Cardiac muscle cell (in vitro differentiated cells and primary cell): Measurements from ENCODE around the gene CNTF. TPM values are rescaled to one million over a fixed set of nuclear protein-coding genes. Genes with fewer than 3 reads are reported as not detected.
A peak's percentile ranks its signal among the peaks of the same experiment; 100 is the strongest.

Experiments used
- DNase-seq, 2 donors: peaks; one replicate each; pipeline versions ENCODE4 v3.0.0 to v3.0.0-alpha.2; 2010 to 2017; ENCODE audit warnings: low read depth in 1 of 2, low spot score in 1 of 2
- H3K27ac ChIP-seq: fragments of 200-600 bp; sonication (generic); 2 replicates; pipeline ENCODE4 v1.5.1; 2016
- H3K27me3 ChIP-seq: fragments of 200-600 bp; sonication (generic); 2 replicates; pipeline ENCODE4 v1.6.0; 2016; ENCODE audit warnings: control low read depth
- H3K36me3 ChIP-seq: fragments of 200-600 bp; sonication (generic); 2 replicates; pipeline ENCODE4 v1.5.1; 2016; ENCODE audit warnings: control low read depth
- H3K4me1 ChIP-seq: fragments of 200-600 bp; sonication (generic); 2 replicates; pipeline ENCODE4 v1.8.1; 2017; ENCODE audit warnings: low read depth, mild to moderate bottlenecking, mixed run types
- H3K4me3 ChIP-seq: fragments of 200-600 bp; sonication (generic); 2 replicates; pipeline ENCODE4 v1.5.1; 2016; ENCODE audit warnings: mild to moderate bottlenecking
- H3K9me3 ChIP-seq: fragments of 200-600 bp; sonication (generic); 2 replicates; pipeline ENCODE4 v1.5.1; 2017; ENCODE audit warnings: low read depth, mild to moderate bottlenecking, control low read depth
- CTCF ChIP-seq: IDR thresholded peaks from 2 replicates; pipeline ENCODE4 v1.5.1; 2012; ENCODE audit warnings: low read depth, mild to moderate bottlenecking, low read length
- polyA plus RNA-seq: library from polyadenylated mRNA; unstranded; fragments of >200 nt; fragmentation: Nextera tagmentation; extraction: Ambion mirVana; gene quantifications from 2 replicates; pipeline ENCODE4 v1.2.1, GENCODE V29; 2016
- total RNA-seq: library from RNA; depleted of rRNA; stranded (reverse); fragments of >200 nt; gene quantifications from 2 replicates; pipeline ENCODE4 v1.2.3, GENCODE V29; 2016

Gene CNTF
- total and polyA plus RNA-seq, 2 experiments from 2014 or later: 0.23 to 0.33 TPM

- H3K9me3 ChIP-seq: no peaks in the 10 kb centered on the region
- no peak overlapping the region for H3K27ac ChIP-seq
- H3K27me3 ChIP-seq: no peaks in the 10 kb centered on the region
- H3K4me1 ChIP-seq: no peaks in the 10 kb centered on the region
- no peak overlapping the region for H3K4me3 ChIP-seq
- peak; percentile 96 for TF ChIP-seq CTCF
- H3K36me3 ChIP-seq: no peaks in the 10 kb centered on the region
- DNase-seq: peak; percentile 82 to 84
Observed at GRCh38 chr11:58654079-58654907, 31.8 kb downstream of the CNTF start.

GRCh38 chr11:58654908-58655296 is 32.4 kb downstream of the CNTF start:
- H3K27ac ChIP-seq: no peak overlapping the region
- no peak overlapping the region for H3K4me3 ChIP-seq
- no peaks in the 10 kb centered on the region for H3K27me3 ChIP-seq
- no peak for TF ChIP-seq CTCF
- no peak for DNase-seq
- H3K36me3 ChIP-seq: no peaks in the 10 kb centered on the region
- H3K9me3 ChIP-seq: no peaks in the 10 kb centered on the region
- H3K4me1 ChIP-seq: no peaks in the 10 kb centered on the region

GRCh38 chr11:58656348-58656747 is 33.9 kb downstream of the CNTF start:
- H3K27me3 ChIP-seq: no peaks in the 10 kb centered on the region
- H3K27ac ChIP-seq: no peak overlapping the region
- H3K4me1 ChIP-seq: no peaks in the 10 kb centered on the region
- TF ChIP-seq CTCF: no peak
- DNase-seq: no peak
- H3K36me3 ChIP-seq: no peaks in the 10 kb centered on the region
- H3K9me3 ChIP-seq: no peaks in the 10 kb centered on the region
- no peak overlapping the region for H3K4me3 ChIP-seq

DNA sequence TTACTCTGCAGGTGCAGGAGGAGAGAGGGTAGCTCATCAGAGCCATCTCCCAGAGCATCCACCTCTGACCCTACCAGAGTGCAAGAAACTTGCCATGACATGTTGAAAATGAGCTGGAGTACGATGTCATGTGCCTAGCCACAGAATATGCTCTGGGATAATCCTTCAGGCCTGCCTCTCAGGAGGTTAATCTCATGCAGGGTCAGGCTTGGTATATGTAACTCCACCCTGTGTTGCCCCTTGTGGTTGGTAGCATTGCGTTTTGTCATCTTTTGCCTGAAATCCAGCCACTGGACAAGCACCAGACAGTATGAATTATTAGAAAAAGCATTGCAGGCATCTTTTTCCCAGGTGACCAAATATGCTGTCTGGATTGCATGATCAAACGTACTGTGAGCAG is 36.2 kb downstream of the CNTF start:
- no peak for DNase-seq
- H3K27ac ChIP-seq: no peak overlapping the region
- no peaks in the 10 kb centered on the region for H3K27me3 ChIP-seq
- no peaks in the 10 kb centered on the region for H3K36me3 ChIP-seq
- no peak overlapping the region for H3K4me3 ChIP-seq
- no peaks in the 10 kb centered on the region for H3K9me3 ChIP-seq
- TF ChIP-seq CTCF: no peak
- no peaks in the 10 kb centered on the region for H3K4me1 ChIP-seq

- DNase-seq: no peak
- Histone ChIP-seq H3K4me1 (no peaks in the 10 kb centered on the region), H3K27me3 (no peaks in the 10 kb centered on the region), H3K27ac (no peak overlapping the region), H3K4me3 (no peak overlapping the region), H3K36me3 (no peaks in the 10 kb centered on the region), H3K9me3 (no peaks in the 10 kb centered on the region)
- no peak for TF ChIP-seq CTCF
Observed at GRCh38 chr11:58659404-58659803, 36.9 kb downstream of the CNTF start.
